GM06990 (cell line): ENCODE results near the gene EML4.

Experiments used
- DNase-seq: peaks from one replicate; pipeline ENCODE4 v3.0.0-alpha.2; 2011; ENCODE audit not compliant: insufficient read length; ENCODE audit errors: extremely low read depth
- H3K27me3 ChIP-seq: replicated peaks from 2 replicates; pipeline ENCODE4 v1.6.0; 2011; ENCODE audit warnings: low read length; ENCODE audit not compliant: control insufficient read depth, insufficient read depth
- H3K36me3 ChIP-seq: 2 replicates; pipeline ENCODE4 v1.5.1; 2011; ENCODE audit warnings: low read length; ENCODE audit not compliant: control insufficient read depth, insufficient read depth
- H3K4me3 ChIP-seq: replicated peaks from 2 replicates; pipeline ENCODE4 v1.5.1; 2011; ENCODE audit warnings: low read depth, mild to moderate bottlenecking, control low read depth, low read length
- CTCF ChIP-seq: IDR thresholded peaks from 2 replicates; pipeline ENCODE4 v1.5.1; 2011; ENCODE audit warnings: low read length, control low read depth, mild to moderate bottlenecking, inconsistent platforms; ENCODE audit not compliant: insufficient read depth, poor library complexity, severe bottlenecking

EML4 gene

GRCh38 chr2:42359965-42360483 lies 190.9 kb downstream of the EML4 start:
- Histone ChIP-seq H3K27me3 (no peaks in the 10 kb centered on the region), H3K4me3 (peak overlapping the region; percentile 83), H3K36me3 (no peaks in the 10 kb centered on the region; the same call in 1 of the 2 replicates)
- no peak for TF ChIP-seq CTCF
- no peak for DNase-seq

GRCh38 chr2:42360493-42360889 lies 191.3 kb downstream of the EML4 start:
- DNase-seq, result no peak
- Histone ChIP-seq H3K4me3 (peak overlapping the region; percentile 83), H3K36me3 (no peaks in the 10 kb centered on the region; the same call in 1 of the 2 replicates), H3K27me3 (no peaks in the 10 kb centered on the region)
- TF ChIP-seq CTCF, result no peak

GRCh38 chr2:42360890-42361727 lies 192.0 kb downstream of the EML4 start, which contains the start of gene COX7A2L:
TSS of gene COX7A2L (minus strand) at chr2:42361217. CDS start at chr2:42361161, 56 bp downstream.
- DNase-seq, result peak; percentile 92
- Histone ChIP-seq H3K4me3 (peak within 1 kb of the TSS; percentile 83), H3K27me3 (no peaks in the 10 kb centered on the region; the same call in 1 of the 2 replicates), H3K36me3 (no peaks in the 10 kb centered on the region; the same call in 1 of the 2 replicates)
- TF ChIP-seq CTCF, result peak; percentile 16

- no peak for TF ChIP-seq CTCF
- DNase-seq, result no peak
- no peaks in the 10 kb centered on the region; the same call in 1 of the 2 replicates for H3K27me3 ChIP-seq
- H3K36me3 ChIP-seq, result no peaks in the 10 kb centered on the region
- peak overlapping the region; percentile 63 for H3K4me3 ChIP-seq
Measured at GRCh38 chr2:42361728-42362283, 192.7 kb downstream of the EML4 start.

- Histone ChIP-seq H3K4me3 (no peak overlapping the region), H3K27me3 (no peaks in the 10 kb centered on the region; the same call in 1 of the 2 replicates), H3K36me3 (no peaks in the 10 kb centered on the region)
- no peak for TF ChIP-seq CTCF
- DNase-seq, result no peak
Measured at GRCh38 chr2:42363413-42363812, 194.3 kb downstream of the EML4 start.
